NCI-H1417 (cell line): Measurements from ENCODE around the gene FTL.

Source experiments
- DNase-seq, 3 experiments: peaks; one replicate each; lab custom pipeline; 2025; lab: John Stamatoyannopoulos, UW

Gene FTL

DNA sequence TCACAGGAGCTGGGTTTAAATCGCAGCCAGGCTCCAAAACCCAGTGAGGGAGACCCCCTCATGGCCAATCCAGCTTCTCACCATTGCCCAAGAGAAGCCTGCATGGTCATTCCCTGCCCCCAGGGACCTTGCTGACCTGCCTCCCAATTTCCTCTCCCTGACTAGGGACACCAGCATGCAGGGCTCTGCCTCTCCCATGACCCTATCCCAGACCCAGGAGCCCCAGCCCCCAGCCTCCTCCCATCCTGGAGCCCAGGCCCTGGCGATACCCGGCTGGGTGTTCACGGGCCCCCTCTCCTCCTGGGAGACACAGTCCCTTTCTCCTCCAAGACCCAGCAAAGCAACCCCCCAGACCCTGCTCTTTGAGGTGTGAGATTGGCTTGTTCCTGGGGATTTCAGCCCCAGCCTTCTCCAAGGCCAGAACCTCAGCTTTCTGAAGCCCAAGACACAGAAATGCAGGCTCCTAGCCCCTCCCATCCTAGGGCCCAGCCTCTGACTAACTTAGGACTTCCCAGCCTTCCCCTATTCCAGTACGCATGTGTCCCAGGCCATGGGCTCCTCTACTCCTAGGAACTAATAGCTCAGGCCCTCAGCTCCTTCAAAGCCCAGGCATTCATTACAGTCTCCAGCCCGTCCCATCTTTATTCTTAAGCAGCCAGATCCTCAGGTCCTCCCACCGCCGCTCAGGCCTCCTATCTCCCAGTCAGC lies 26.9 kb downstream of the FTL start:
- no peak for DNase-seq

GRCh38 chr19:48992581-48993174 lies 27.6 kb downstream of the FTL start:
- DNase-seq, result peak in 1 of 3 experiments; percentile 50

DNA sequence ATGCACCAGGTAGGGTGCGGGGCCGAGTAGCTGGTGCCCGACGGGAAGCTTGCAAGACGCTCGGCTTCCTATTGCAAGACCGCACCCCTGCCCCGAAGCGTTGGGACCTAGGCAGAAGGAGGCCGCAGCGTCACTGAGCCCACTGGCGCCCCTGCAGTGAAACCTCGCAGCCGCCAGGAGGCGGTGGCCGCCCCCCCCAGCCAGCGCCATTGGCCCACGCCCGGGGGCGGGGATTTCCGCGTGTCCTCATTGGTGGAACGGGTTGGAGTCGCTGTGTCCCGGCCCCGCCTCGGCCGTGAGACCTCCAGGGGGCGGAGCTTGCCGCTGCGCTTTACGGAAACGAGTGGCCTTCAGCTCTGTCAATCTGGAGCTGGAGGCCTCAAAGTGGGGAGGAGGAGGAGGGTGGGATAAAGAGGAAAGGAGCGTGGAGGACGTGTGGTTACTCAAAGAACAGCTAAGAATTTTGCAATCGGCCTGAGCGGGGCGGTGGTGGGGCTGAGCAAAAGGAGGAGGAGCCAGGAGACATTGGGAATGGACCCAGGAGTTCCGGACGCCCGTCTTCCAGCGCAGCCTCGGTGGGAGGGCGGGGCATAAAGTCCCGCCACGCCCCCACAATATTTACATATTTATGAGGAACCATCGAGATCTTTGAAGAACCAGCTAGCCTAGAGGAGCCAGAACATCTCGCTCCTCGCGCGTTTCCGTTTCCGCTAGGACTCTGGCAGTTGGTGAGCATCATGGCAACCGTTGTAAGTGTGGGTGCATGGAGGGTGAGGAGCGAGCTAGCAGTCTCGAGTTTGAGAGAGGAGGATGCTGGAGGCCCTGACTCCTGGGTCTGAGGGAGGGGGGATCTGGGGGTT lies 28.3 kb downstream of the FTL start, which contains the start of the genes GYS1 and RUVBL2:
TSS of gene GYS1 (minus strand) at position 135 of the 860 bp plus-strand sequence. CDS start 197 bp downstream, outside the sequence.
TSS of gene RUVBL2 (plus strand) at position 713 of the 860 bp plus-strand sequence. CDS start at position 738, 25 bp downstream.
- peak; percentile 98 to 100 (median 99) for DNase-seq

DNA sequence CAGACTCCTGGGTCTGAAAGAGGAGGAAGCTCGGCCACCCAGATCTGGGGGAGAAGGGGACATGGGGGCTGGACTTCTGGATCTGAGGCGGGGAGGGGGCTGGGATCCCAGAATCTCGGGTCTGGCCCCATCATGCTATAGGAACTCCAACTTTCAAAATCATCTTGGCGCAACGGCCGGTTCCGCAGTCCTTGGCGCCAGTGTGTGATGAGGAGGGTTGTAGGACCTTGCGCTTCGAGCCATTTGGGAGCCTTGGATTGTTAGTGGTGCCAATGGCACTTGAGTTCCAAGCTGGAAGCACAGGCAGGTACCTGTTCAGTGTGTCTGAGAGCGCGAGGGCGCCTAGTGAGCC lies 28.9 kb downstream of the FTL start:
- DNase-seq, result no peak

- peak in 2 of 3 experiments; percentile 27 to 62 for DNase-seq
Observed at GRCh38 chr19:48997972-48998371, 32.9 kb downstream of the FTL start.

DNA sequence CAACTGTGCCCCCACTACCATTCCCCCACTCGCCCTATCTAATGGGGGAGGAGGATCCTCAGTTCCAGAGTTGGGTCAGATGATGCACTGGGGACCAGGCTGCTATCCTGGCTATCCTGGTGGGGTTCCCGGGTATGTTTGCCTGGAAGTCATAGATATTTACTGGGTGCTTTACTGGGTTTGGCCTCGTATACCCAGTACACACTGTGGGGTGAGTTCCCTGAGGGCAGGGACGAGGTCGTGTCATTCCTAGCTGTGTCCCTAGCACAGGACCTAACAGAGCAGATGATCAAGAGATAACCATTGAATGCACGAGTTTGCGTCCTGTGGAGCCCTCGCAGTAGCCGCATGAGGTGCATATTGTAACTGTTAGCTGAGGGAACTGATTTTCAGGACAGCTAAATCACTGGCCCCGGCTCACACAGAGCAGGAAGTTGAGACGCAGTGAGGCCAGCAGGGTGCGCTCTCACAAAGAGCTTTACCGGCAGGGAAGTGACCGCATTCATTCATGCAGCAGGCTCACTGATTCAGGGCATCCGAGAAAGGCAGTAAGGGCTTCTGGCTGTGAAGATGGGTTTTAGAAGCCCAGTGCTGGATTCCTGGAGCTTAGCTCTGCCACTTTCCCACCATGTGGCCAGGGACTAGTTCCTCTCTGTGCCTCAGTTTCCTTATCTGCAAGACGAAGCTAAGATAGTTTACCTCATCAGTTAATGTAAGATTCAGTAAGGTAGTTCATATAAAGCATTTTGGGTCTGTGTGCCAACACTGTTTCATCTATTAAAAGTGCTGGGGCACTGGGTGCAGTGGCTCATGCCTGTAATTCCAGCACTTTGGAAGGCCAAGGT lies 34.6 kb downstream of the FTL start:
- DNase-seq, result no peak

- DNase-seq, result no peak
Observed at GRCh38 chr19:49004133-49004532, 39.0 kb downstream of the FTL start.

GRCh38 chr19:49004964-49005614 lies 40.0 kb downstream of the FTL start:
- DNase-seq, result no peak

DNA sequence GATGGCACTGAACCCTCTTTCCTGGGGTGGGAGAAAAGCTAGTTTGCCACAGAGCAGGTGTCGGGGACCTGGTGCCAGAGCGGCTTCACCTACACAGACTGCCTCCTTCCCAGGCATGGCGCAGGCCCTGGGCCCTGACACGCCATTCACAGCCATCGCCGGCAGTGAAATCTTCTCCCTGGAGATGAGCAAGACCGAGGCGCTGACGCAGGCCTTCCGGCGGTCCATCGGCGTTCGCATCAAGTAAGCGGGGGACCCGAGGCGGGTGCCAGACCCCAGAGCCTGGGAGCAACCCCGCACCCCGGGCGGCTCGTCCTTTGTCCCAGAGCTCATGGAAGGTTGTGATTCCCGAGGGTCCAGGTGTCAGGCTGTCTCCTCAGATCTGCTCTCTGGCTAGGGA lies 41.8 kb downstream of the FTL start:
- no peak for DNase-seq

DNA sequence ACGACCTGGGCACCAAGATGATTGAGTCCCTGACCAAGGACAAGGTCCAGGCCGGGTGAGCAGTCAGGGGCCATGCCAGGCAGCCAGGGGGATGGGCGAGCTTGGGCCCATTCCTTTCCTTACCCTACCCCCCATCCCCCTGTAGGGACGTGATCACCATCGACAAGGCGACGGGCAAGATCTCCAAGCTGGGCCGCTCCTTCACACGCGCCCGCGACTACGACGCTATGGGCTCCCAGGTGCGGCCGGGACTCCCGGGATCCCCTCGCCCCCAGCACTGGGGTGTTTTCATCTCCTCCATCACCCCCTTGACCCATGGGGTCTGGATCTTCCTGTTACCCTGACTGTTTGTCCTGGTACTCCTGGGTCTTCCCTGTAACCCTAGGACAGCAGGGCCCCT lies 44.7 kb downstream of the FTL start:
- DNase-seq, result no peak

- DNase-seq, result no peak
Observed at GRCh38 chr19:49010453-49010852, 45.3 kb downstream of the FTL start.

DNA sequence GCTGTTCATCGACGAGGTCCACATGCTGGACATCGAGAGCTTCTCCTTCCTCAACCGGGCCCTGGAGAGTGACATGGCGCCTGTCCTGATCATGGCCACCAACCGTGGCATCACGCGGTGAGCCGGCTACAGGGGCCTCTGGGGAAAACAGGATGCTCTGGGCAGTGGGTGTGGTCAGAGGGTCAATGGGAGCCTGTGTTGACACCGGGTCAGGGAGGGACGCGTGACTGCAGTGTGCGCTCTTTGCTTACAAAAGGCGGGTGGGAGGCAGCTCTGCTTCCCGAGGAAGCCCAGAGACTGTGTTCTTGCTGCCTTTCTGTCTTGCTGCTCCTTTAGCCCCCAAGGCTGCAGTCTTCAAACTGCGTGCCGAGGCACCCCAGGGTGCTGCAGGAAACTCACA lies 46.1 kb downstream of the FTL start:
- no peak for DNase-seq

DNA sequence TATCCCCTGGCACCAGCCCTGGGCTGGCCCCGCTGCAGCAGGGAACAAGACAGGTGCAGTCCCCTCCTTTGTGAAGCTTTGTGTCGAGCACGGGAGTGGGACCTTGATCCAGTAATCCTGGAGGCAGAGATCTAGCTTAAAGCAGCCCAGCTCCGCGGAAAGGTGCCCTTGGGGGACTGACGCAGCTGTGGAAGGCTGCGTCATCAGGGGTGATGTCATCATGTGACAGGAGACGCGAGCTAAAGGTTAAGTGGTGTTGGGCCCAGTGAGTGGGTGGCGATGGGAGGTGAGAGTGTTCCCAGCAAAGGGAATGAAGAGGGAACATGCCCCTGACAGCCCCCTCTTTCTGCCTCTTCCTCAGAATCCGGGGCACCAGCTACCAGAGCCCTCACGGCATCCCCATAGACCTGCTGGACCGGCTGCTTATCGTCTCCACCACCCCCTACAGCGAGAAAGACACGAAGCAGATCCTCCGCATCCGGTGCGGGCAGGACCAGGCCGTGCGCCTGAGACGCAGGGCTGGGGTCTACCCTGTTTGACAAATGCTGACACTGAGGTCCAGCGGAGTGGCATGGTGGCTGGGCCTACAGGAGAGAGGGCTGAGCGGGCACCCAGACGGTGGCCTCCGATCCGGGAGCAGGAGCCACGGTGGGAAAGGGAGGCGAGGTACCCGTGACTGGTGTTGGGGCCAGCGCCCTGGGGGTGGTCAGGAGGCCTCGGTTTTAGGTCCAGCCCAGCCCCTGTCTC lies 49.2 kb downstream of the FTL start:
- no peak for DNase-seq

- DNase-seq, result no peak
Observed at GRCh38 chr19:49014870-49015255, 49.8 kb downstream of the FTL start.

DNA sequence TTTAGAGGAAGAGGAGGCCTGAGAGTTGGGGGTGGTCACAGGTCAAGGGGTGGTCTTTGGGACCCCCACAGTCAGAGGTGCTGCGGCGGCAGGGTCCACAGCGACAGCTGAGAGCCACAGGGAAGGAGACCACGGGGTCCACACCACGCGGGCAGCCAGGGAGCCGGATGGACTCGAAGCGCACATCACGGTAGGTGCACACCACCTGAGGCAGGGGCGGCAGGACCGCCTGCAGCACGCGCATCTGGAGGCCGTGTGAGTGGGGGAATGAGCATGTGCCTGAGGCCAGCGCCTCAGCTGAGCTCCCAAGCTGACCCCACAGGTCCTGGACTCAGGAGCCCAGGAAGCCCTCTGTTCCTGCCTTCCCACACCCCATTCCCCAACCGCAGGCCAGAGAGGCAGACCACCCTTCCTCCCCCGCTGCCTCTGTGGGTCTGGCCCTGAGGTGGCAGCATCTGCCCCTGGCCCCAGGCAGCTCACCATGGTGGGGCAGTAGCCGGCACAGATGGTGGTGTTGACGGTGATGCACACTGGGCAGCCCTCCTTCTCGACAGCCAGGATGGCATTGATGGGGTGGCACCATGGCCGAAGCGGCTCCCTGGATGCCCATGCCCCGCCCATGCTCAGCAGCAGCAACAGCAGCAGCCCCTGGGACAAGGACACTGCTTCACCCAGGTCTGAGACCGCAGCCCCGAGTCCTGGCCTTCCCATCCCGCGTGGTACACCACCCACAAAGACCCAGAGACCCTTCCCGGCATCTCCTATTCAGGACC lies 51.1 kb downstream of the FTL start:
- no peak for DNase-seq
